K562 (cell line): ENCODE results near the gene HJV. TPM values are rescaled to one million over a fixed set of nuclear protein-coding genes. Genes with fewer than 3 reads are reported as not detected.
"Not testable (repeated sequence)": the region's sequence is repeated elsewhere in the genome, so short reads cannot be mapped to it uniquely, and the experiment has no call there.

Experiments used
- ATAC-seq: fragments of 200-7000 bp; cut with Tn5 transposase; 3 replicates; pipeline ENCODE4 v1.9.1; 2020; ENCODE audit warnings: moderate library complexity
- BruUV-seq: library from RNA; stranded (reverse); fragments of 400-500 nt; replicated peaks from 2 replicates; lab custom pipeline; 2021; lab: Mats Ljungman, UMichigan
- CTCF ChIA-PET: fragments of 300-600 bp; formaldehyde crosslinking; extraction: SDS; loops from one replicate; lab custom pipeline; 2021; ENCODE audit warnings: low intra/inter-chr PET ratio; lab: Yijun Ruan, JAX
- POLR2A ChIA-PET: fragments of 300-600, 350-650 bp; sonication (Branson Sonifier 250); formaldehyde crosslinking; extraction: SDS; loops from one replicate; lab custom pipeline; 2021; ENCODE audit warnings: antibody characterized with exemption, inconsistent platforms; lab: Yijun Ruan, JAX
- DNase-seq, 4 experiments: peaks; one replicate each; pipeline versions ENCODE4 v3.0.0 to v3.0.0-alpha.2; 2011 to 2018; ENCODE audit warnings: low spot score in 3 of 4, mixed read lengths in 3 of 4; ENCODE audit errors: extremely low read depth in 1 of 4
- FAIRE-seq: peaks from 2 replicates; lab custom pipeline; 2011; peaks lifted over from hg19 to GRCh38; lab: Jason Lieb, UNC
- H2AFZ ChIP-seq: 2 replicates; pipeline ENCODE4 v1.6.0; 2011; ENCODE audit warnings: low read depth, low read length, control low read depth, inconsistent platforms
- H3K27ac ChIP-seq: fragments of 200-600 bp; 3 replicates; pipeline ENCODE4 v1.8.0; 2011; ENCODE audit warnings: low read depth, mild to moderate bottlenecking, control low read depth, inconsistent platforms, low read length, moderate library complexity, mixed read lengths; ENCODE audit errors: extremely low read depth
- H3K27me3 ChIP-seq, 2 experiments: fragments of 300-600 bp in 1 of 2; 2 replicates in 1 of 2; 3 replicates in 1 of 2; pipeline versions ENCODE4 v1.6.0 to v1.8.0; 2011; ENCODE audit warnings: inconsistent platforms in 2 of 2, low read length in 2 of 2, mild to moderate bottlenecking in 1 of 2, mixed read lengths in 1 of 2, moderate library complexity in 1 of 2; ENCODE audit not compliant: control insufficient read depth in 2 of 2, insufficient read depth in 2 of 2
- H3K36me3 ChIP-seq: fragments of 300-600 bp; 3 replicates; pipeline ENCODE4 v1.8.0; 2011; ENCODE audit warnings: mild to moderate bottlenecking, low read length, inconsistent platforms; ENCODE audit not compliant: control insufficient read depth, insufficient read depth
- H3K4me1 ChIP-seq, 2 experiments: fragments of 200-600 bp in 1 of 2; replicated peaks in 1 of 2; 2 replicates in 1 of 2; 3 replicates in 1 of 2; pipeline versions ENCODE4 v1.5.1 to v1.8.0; 2011; ENCODE audit warnings: inconsistent platforms in 2 of 2, low read length in 2 of 2, mild to moderate bottlenecking in 1 of 2, mixed read lengths in 1 of 2, moderate library complexity in 1 of 2; ENCODE audit not compliant: control insufficient read depth in 2 of 2, insufficient read depth in 2 of 2
- H3K4me2 ChIP-seq: 2 replicates; pipeline ENCODE4 v1.6.1; 2011; ENCODE audit warnings: low read length, control low read depth, inconsistent platforms, mixed read lengths; ENCODE audit not compliant: insufficient read depth
- H3K4me3 ChIP-seq: fragments of 200-600 bp; sonication (generic), shearing (Covaris generic); 2 replicates; pipeline ENCODE4 v1.5.1; 2016; ENCODE audit warnings: control low read depth, inconsistent platforms
- H3K79me2 ChIP-seq: fragments of 200-600 bp; 3 replicates; pipeline ENCODE4 v1.8.0; 2011; ENCODE audit warnings: low read length, inconsistent platforms; ENCODE audit not compliant: control insufficient read depth, insufficient read depth
- H3K9ac ChIP-seq, 2 experiments: 2 replicates each; pipeline versions ENCODE4 v1.6.0 to v1.6.1; 2011; ENCODE audit warnings: low read depth in 2 of 2, low read length in 2 of 2, control low read depth in 1 of 2, inconsistent platforms in 1 of 2, mild to moderate bottlenecking in 1 of 2, mixed read lengths in 1 of 2; ENCODE audit not compliant: insufficient read depth in 1 of 2
- H3K9me1 ChIP-seq: one replicate; pipeline ENCODE4 v1.6.0; 2011; ENCODE audit warnings: inconsistent platforms, mild to moderate bottlenecking, low read length, moderate library complexity; ENCODE audit not compliant: control insufficient read depth, insufficient read depth
- H3K9me3 ChIP-seq: replicated peaks from 2 replicates; pipeline ENCODE4 v1.5.1; 2011; ENCODE audit warnings: low read depth, low read length, inconsistent platforms; ENCODE audit not compliant: control insufficient read depth, insufficient read depth
- H4K20me1 ChIP-seq: replicated peaks from 2 replicates; pipeline ENCODE4 v1.6.1; 2011; ENCODE audit warnings: low read length, inconsistent platforms, mixed read lengths; ENCODE audit not compliant: control insufficient read depth, insufficient read depth
- ARID1B ChIP-seq: fragments of 450-650 bp; IDR thresholded peaks from 2 replicates; pipeline ENCODE4 v1.6.1; 2016; ENCODE audit warnings: antibody characterized with exemption, mild to moderate bottlenecking, inconsistent platforms
- BRD9 ChIP-seq: fragments of 450-650 bp; IDR thresholded peaks from 2 replicates; pipeline ENCODE4 v1.6.1; 2018; ENCODE audit warnings: low read depth; ENCODE audit not compliant: partially characterized antibody
- CC2D1A ChIP-seq: fragments of 450-650 bp; IDR thresholded peaks from 2 replicates; pipeline ENCODE4 v1.6.1; 2017; ENCODE audit warnings: mild to moderate bottlenecking
- CXXC5 ChIP-seq: fragments of 250-450 bp; sonication (Bioruptor Pico); IDR thresholded peaks from 2 replicates; pipeline ENCODE4 v1.8.0; 2022; ENCODE audit warnings: inconsistent platforms, mild to moderate bottlenecking, moderate library complexity
- DACH1 ChIP-seq: fragments of 450-650 bp; IDR thresholded peaks from 2 replicates; pipeline ENCODE4 v1.6.1; 2018; ENCODE audit not compliant: partially characterized antibody
- KDM1A ChIP-seq, 2 experiments: fragments of 450-650 bp; IDR thresholded peaks; 2 replicates each; pipeline ENCODE4 v1.6.1; 2016; ENCODE audit warnings: mild to moderate bottlenecking in 2 of 2
- MAZ ChIP-seq, 2 experiments: fragments of 450-650 bp in 1 of 2; sonication (generic) in 1 of 2; formaldehyde crosslinking; IDR thresholded peaks in 1 of 2; conservative IDR thresholded peaks in 1 of 2; 2 replicates each; pipeline versions ENCODE4 v1.4.0 to v1.5.0; 2020; ENCODE audit warnings: mild to moderate bottlenecking in 1 of 2, missing genetic modification reagents in 1 of 2
- MYBL2 ChIP-seq, 2 experiments: fragments of 450-650 bp in 1 of 2; sonication (generic) in 1 of 2; formaldehyde crosslinking in 1 of 2; IDR thresholded peaks; 2 replicates each; pipeline versions ENCODE4 v1.6.1 to v1.8.1; 2017 to 2022; ENCODE audit warnings: borderline replicate concordance in 1 of 2, inconsistent platforms in 1 of 2, low read depth in 1 of 2, mild to moderate bottlenecking in 1 of 2, missing genetic modification reagents in 1 of 2, moderate library complexity in 1 of 2
- NFYB ChIP-seq: IDR thresholded peaks from 2 replicates; pipeline ENCODE4 v1.6.1; 2011; ENCODE audit warnings: mild to moderate bottlenecking, moderate library complexity; ENCODE audit not compliant: insufficient read length; ENCODE audit errors: extremely low read depth
- NR2C2 ChIP-seq, 2 experiments: fragments of 200-800 bp in 1 of 2; sonication (Bioruptor generic) in 1 of 2; sonication (generic) in 1 of 2; formaldehyde crosslinking in 1 of 2; IDR thresholded peaks; 2 replicates each; pipeline versions ENCODE4 v1.6.1 to v1.8.0; 2016 to 2022; ENCODE audit warnings: mild to moderate bottlenecking in 1 of 2, missing compliant biosample characterization in 1 of 2, missing genetic modification characterization in 1 of 2, missing genetic modification reagents in 1 of 2
- TRIM24 ChIP-seq, 2 experiments: fragments of 450-650 bp; IDR thresholded peaks; 2 replicates each; pipeline ENCODE4 v1.6.1; 2016
- ZBTB7A ChIP-seq: IDR thresholded peaks from 2 replicates; pipeline ENCODE4 v1.6.1; 2011; ENCODE audit warnings: low read depth, mild to moderate bottlenecking, low read length, moderate library complexity, borderline replicate concordance; ENCODE audit not compliant: control insufficient read depth
- ZNF263 ChIP-seq: sonication (generic); formaldehyde crosslinking; IDR thresholded peaks from 2 replicates; pipeline ENCODE4 v1.8.0; 2022; ENCODE audit warnings: mild to moderate bottlenecking, missing genetic modification reagents, borderline replicate concordance
- WGBS: fragments of 100-300 bp; shearing (Covaris generic); methylation state at CpG from one replicate; pipeline ENCODE4 v1.1.6; 2016; ENCODE audit warnings: low coverage, mixed read lengths; ENCODE audit not compliant: insufficient coverage; ENCODE audit errors: missing lambda C conversion rate; 5-methylcytosine and 5-hydroxymethylcytosine counted together
- in situ Hi-C: fragments of 300-500 bp; cut with MboI; formaldehyde crosslinking; loops from 4 replicates; pipeline ENCODE4 v1.15.0; 2018; ENCODE audit warnings: inconsistent platforms, mixed read lengths
- intact Hi-C: fragments of 100-400 bp; cut with micrococcal nuclease; formaldehyde crosslinking; loops from 2 replicates; pipeline ENCODE4 v1.14.2; 2022
- polyA plus RNA-seq, 8 experiments: library from polyadenylated mRNA; depleted of rRNA in 4 of 8; stranded (reverse) in 5 of 8; unstranded in 3 of 8; fragments of >200 nt; fragmentation: Nextera tagmentation in 2 of 8; fragmentation: Illumina TruSeq in 1 of 8; extraction: Ambion mirVana in 2 of 8; extraction: Trizol in 1 of 8; gene quantifications; 2 replicates each; pipeline versions ENCODE4 v1.2.1 to v1.2.3, GENCODE V29; 2011 to 2014; ENCODE audit warnings: inconsistent platforms in 1 of 8, missing spikeins in 1 of 8
- total RNA-seq, 7 experiments: library from RNA; depleted of rRNA in 6 of 7; stranded (reverse); fragments of >200 nt in 6 of 7; fragmentation: Illumina TruSeq in 2 of 7; extraction: Trizol in 2 of 7; gene quantifications; 2 replicates each; pipeline versions ENCODE4 v1.2.1 to v1.2.3, GENCODE V29; 2011 to 2021; ENCODE audit warnings: low replicate concordance in 1 of 7

Gene HJV
- total and polyA plus RNA-seq, 9 of the 15 experiments (the other 6 are each of a cell fraction or from before 2014, with no cell fraction given) = 1.0 to 6.6 (median 2.4) TPM

GRCh38 chr1:146021622-146022402 lies at the start of gene HJV (continued):
- 0 out of 2 replicates have a peak, but pooled peaks have one; percentile 54 for TF ChIP-seq MYBL2 (IDR thresholded peaks at IDR 0.05; ENCODE audit: low read depth)
- no peak for TF ChIP-seq MYBL2 (CRISPR knock-in tag; IDR thresholded peaks at IDR 0.05; ENCODE audit: borderline replicate concordance)
- peak; percentile 62 for TF ChIP-seq ARID1B
- TF ChIP-seq TRIM24 (IDR thresholded peaks at IDR 0.05) = peak; percentile 28 to 32; a peak in 1 of 4 replicates
- peak; percentile 40; the same call in 1 of the 2 replicates for TF ChIP-seq CC2D1A
- TF ChIP-seq BRD9 = peak; percentile 11
- peak; percentile 60 for TF ChIP-seq NFYB
- TF ChIP-seq KDM1A (IDR thresholded peaks at IDR 0.05) = peak; percentile 89 to 95
- no peak for TF ChIP-seq ZNF263
- TF ChIP-seq CXXC5 (CRISPR knock-in tag) = peak; percentile 28; the same call in 1 of the 2 replicates
- peak; percentile 82 for TF ChIP-seq ZBTB7A
- TF ChIP-seq DACH1 = peak; percentile 80
- TF ChIP-seq NR2C2 (CRISPR knock-in tag; IDR thresholded peaks at IDR 0.05) = no peak
- TF ChIP-seq NR2C2 (tag; IDR thresholded peaks at IDR 0.05) = peak; percentile 56; the same call in 1 of the 2 replicates
- peak in 1 of 2 experiments; percentile 87; a peak in 3 of 4 replicates for TF ChIP-seq MAZ (CRISPR knock-in tag; conservative IDR thresholded peaks at IDR 0.05 in 1 of 2, IDR thresholded peaks at IDR 0.05 in 1 of 2)

GRCh38 chr1:146059148-146059547 lies 37.6 kb upstream of the HJV start:
- H3K27me3 ChIP-seq, H3K9me3 ChIP-seq, H4K20me1 ChIP-seq, ATAC-seq, H3K4me1 ChIP-seq, H2AFZ ChIP-seq, H3K9ac ChIP-seq, POLR2A ChIA-PET, CTCF ChIA-PET, H3K27ac ChIP-seq, DNase-seq, H3K4me3 ChIP-seq, BruUV-seq, H3K4me2 ChIP-seq, intact Hi-C loops, FAIRE-seq, H3K36me3 ChIP-seq, H3K9me1 ChIP-seq, H3K79me2 ChIP-seq: not testable (repeated sequence)
- 66% methylated on average over 2 of the region's 5 CpGs for WGBS
- in situ Hi-C loops = loop anchor here (10.0 kb wide), 1 partner anchor 946 kb away; no protein-coding TSS in a partner anchor
